GM18508 (cell line): ENCODE data around the gene ITPK1.

Experiments used
- ATAC-seq: cut with Tn5 transposase; IDR thresholded peaks from one replicate; pipeline ENCODE4 v1.9.1; 2021; ENCODE audit warnings: moderate number of reproducible peaks; ENCODE audit not compliant: insufficient read depth, unreplicated experiment

ITPK1 gene

DNA sequence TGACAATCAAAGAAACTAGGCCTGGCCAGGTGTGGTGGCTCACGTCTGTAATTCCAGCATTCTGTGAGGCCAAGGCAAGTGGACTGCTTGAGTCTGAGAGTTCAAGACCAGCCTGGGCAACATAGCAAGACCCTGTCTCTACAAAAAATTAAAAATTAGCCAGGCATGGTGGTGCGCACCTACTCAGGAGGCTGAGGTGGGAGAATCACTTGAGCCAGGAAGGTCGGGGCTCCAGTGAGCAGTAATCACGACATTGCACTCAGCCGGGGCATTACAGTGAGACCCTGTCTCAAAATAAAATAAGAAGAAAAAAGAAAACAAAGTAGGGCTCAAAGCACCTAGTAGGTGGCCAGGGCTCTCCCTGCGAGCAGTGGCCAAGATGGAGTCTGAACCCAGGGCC is 113.7 kb downstream of the ITPK1 start:
- ATAC-seq: no peak

DNA sequence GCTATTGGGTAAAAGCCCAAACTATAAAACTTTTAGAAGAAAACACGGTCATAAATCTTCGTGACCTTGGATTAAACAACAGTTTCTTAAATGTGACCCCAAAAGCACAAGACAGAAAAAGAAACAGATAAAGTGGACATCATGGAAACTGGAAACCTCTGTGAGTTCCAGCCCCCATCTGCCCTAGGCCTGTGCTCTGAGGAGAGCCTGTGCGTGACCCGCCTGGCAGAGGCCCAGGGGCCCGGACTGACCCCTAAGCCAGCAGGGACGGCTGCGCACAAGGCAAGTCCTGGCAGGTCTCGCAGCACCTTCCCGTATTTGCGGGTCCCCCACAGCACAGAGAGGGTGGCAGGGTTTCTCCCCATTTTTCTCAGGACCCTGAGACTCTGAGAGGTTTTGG is 116.8 kb downstream of the ITPK1 start:
- no peak for ATAC-seq

DNA sequence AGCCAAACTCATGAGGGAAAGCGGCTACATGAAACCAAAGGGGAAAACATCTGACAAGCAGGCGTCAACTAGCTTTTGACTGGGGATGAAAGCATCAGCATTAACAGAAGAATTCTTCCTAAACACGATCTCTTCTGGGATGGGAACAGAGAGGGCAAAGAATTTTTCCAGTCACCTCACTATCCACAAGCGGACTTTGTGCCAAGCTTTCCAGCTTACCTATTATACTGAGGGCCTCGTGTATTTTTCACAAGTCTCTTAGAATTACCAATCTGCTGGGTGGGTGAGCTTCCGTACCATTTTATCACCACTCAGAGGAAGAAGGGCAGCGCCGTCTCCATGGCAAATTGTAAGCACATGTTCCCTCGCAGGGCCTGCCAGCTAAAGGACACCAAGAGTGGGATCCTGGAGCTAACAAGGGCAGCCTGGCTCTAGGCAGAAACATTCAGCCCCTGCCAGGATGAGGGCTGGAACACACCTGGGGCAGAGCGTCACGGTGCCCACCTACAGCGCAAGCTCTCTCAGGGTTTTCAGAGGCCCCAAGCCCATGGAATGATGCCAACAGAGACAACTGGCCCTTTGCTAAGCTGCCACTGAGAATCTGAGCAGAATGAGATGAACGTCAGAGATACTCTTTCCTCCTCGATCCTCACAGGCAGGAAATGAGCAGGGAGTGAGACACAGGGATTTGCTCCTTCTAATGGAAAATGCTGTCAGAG is 118.2 kb downstream of the ITPK1 start:
- no peak for ATAC-seq

DNA sequence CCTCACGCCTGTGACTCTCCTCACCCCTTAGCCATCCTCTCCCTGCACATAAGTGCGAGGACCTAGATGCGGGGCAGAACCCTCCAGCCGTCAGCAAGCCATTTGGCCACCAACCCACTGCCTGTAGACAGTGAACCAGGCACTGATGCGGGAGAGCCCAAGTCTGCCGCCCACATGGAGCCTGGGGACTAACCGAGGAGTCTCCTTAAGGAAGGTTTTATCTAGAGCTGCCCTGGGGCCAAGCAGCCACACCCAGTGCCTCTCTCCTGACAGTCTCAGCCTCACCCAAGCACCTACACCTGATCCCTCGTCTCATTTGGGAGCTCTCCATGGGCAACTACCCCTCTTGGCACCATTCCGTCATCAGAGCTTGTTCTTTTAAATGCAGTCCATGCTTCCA is 120.1 kb downstream of the ITPK1 start:
- ATAC-seq: no peak

DNA sequence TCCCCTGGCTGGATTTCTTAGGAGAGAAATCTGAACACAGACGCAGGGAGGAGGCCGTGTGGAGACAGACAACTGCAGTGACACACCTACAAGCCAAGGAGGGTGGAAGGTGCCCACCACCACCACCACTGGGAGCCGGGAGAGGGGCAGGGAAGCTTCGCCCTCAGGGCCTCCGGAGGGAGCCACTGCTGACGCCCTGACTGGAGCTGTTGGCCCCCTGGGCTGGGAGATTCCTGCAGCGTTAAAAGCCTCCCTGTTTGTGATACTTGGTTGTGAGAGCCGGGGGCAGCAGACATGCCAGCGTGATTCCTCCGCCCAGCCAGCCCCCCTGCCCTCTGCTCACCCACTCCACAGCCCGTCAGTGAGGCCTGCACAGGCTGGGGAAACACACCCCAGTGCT is 120.8 kb downstream of the ITPK1 start:
- ATAC-seq: no peak

DNA sequence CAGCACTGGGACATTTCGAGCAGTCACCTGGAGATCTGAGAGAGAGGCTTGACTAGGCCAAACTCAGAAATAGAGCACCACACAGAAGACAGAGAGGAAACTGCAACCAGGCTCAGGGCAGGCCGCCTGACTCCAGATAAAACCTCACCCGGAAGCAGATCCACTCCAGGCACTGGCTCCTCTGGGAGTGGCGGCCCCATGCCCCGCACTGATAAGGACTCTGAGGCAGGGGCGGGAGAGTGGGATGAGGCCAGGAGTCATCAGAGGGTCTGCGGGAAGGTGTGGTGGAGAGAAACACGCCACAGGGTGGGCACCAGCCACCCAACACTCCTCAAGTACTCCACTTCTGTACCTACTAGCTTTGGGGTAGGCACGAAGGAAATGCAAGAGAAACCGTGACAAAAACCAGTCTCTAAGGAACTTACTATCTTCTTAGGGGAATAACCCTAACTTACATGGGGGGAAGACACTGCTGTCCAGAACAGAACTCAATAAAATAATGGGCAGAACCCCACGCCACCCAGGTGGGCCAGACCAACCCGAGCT is 121.5 kb downstream of the ITPK1 start:
- no peak for ATAC-seq

DNA sequence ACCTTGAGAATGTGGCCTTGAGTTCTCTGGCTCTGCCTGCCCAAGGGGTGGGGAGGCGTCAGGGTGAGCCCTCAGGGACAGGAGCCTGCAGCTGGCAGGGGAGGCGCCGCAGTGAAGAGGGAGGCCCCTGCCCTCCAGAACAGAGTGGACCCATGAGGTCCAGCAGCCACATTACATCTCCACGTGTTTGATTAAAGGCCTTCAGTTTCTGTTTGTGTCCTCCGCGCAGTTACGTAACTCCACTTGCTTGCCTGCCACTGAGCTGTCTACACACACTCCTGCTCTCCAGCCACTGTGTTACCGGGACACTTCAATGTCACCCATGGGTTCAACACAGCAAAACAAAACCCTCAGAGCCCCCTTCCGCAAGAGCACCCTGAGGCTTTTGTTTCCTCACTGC is 122.4 kb downstream of the ITPK1 start:
- ATAC-seq: no peak

DNA sequence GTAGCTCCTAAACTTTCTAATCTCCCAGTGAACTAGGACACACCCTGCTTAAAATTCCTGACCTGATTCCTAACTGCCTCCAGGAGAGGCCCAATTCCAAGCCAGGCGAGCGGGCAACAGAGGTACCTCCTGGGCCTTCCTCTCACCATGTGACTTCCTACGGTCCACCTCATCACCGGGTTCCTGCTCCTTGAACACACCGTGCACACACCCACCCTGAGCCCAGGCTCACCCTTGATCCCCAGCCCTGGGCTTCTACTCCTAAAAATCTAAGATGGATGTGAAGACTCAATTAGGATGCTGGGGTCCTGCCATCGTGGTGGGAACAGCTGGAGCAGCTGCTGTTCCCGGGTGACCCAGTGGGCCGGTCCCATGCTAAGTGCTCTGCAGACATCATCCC is 124.2 kb downstream of the ITPK1 start:
- no peak for ATAC-seq

DNA sequence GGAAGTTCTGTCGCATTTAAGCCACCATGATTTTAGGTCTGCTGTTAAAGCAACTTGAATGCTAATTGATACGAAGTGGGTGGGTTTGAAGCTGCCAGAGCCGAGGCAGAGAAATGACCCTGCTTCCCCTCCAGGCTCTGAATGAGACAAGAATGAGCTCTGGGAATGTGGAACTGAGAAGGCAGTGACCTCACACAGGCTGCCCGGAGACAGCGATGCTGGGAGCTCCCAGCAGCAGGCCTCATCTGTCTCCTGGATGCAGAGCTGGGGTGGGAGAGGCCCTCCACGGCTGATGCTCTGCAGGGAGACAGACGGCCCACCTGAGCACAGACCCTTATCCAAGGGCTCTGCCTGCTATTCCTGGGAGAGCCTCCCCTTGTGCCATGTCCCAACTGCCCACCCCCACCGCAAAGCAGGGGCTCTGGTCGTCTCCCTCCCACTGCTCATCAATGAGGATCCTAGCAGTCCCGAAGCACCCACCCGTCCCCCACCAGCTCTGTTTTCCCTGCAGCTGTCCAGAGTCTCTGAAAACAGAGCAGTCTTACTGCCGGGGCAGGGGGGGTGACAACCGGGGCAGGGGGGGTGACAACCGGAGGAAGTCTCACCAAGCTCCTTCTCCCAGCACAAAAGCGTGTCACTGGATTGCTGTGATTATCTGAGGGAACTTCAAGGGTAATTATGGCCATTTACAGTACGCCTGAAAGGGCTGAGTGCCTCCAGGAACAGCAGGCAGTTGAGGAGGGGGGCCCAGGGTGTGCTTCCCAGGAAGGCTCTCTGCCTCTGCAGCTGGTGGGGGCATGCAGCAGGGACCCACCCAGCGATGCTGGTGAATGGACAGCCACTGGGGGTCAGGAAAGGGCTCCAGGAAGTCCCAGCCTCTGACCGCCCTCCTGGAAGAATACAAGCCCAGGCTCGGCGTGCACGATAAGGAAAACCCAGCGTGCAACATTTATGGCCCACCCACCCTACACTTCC is 125.0 kb downstream of the ITPK1 start:
- no peak for ATAC-seq

DNA sequence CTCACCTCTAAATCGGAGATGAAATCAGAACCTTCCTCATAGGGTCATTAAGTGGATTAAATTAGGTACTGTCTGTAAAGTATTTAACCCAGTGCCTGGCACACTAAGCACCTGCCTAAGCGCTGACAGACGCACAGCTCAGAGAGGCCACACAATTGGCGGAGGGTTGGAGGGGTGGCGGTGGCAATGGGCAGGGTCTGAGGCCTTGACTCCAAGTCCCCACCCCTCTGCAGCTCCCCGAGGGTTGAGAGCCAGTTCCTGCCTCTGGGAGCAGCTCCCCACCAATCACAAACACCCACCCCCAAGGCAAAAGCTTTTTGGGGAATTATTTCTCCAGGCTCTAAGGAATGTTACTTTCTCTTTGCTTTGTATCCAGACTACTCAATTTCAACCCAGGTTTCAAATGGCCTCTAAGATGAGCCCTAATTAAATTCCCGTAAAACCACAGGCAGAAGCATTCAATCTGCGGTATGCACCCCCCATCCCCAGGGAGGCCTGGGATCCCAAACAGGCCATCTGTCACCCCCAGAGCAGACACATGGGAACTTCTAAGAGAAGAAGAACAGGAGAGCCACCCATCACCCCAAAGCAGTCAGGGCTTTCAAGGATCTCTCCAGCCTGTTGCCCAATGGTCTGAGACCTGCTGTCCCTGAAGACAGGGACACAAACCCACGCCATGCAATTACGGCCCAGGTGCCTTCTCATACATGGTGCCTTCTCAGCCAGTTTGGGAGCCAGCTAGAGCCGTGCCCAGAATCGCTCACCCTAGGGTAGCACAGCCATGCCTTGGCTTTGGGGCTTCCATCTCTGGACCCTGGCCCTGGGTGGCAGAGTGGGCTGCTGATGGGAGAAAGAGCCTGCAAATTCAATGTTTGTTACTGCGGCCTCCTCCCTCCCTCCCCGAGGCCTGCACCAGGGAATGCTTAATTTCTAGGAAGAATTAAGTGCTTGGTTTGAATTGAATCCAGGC is 126.7 kb downstream of the ITPK1 start:
- no peak for ATAC-seq

DNA sequence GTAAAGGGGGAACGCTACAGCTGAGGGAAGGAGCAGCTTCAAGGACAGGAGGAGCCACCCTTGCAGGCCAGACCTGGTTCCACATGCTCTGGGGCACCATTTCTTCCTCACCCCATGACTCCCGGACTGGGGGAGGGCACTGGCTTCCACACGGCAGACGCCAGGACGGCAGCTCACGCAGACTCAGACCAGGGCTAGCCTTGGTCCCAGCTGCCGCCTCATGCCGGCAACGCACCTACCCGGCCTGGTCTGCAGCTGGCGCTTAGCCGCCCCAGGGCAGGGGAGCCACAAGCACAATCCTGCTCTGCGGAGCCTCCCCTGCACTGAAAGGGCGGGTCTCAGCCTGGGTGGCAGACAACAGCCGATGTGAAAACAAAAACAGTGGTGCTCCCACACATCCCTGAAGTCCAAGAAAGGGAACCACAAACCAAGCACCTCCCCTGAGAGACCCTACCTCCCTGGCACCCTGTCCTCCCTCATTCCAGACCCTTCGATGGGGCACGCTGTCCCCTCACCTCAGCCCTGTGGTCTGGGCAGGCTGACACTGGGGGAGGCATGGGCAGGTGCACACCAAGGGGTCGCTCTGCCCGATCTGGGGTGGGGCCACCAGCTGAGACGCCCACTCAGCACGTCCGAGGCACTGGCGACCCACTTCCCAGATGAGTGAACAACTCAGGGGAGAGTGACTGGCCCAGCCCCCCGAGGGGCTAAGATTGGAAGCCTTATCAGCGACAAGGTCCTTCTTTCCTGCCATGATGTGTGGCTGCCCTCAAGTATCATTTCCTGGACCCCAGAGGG is 127.8 kb downstream of the ITPK1 start:
- ATAC-seq: no peak

DNA sequence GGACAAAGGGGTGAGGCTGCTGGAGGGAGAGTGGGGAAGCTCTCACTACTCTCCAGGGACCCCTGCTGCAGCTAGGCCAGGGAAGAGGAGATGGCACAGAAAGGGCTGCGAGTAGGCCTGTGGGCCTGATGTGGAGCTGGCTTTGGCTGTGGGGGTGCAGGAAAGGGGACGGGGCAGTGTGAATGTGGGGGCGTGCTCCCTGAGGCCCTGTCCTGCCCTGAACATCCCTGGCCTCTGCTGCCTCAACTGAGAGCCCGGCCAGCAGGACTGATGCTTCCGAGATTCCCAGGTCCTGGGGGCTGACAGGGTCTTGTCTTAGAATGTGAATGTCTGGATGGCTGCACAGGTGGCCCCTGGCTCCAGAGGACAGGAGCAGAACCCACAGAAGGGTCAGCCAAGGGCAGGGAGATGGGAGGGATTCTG is 128.6 kb downstream of the ITPK1 start:
- no peak for ATAC-seq

DNA sequence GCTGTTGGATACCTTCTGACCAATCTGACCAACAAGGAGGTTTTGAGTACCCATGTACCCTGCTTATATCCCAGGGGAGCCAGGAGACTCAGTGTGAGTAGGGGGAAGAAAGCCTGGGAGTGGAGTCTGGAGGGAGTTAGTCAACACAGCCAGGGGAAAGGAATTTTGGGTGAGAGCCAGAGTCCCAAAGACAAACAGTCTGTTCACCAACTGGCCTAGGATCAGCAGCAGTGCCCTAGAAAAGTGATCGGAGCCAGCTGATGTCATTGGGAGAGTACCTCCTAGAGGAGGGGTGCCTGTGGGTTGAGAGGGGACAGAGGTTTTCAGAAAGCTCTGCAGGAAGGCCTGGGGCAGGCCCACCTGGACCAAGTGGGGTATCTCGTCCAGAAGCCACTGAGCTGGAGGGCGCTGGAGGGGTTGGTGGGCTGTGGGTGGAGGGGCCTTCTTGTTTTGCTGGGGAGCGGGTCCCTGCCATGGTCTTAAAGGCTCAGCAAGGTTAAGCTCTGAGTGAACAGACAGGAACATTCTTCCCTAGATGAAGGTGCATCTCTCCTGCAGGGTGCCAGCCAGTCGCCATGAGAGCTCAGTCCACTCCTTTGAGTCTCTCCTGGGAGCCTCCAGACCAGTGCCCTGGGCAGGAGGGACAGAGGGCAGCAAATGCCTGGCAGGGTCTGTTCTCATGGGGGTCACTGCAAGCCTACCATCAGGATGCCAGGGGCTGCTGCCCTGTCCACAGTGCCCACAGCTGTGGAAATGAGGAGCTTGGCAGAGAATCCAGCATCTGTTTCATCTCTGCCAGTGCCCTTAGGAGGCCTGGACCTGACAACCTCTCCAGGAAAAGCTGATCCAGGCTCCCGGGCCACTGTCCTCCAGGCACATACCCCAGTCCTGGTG is 129.2 kb downstream of the ITPK1 start:
- ATAC-seq: no peak

DNA sequence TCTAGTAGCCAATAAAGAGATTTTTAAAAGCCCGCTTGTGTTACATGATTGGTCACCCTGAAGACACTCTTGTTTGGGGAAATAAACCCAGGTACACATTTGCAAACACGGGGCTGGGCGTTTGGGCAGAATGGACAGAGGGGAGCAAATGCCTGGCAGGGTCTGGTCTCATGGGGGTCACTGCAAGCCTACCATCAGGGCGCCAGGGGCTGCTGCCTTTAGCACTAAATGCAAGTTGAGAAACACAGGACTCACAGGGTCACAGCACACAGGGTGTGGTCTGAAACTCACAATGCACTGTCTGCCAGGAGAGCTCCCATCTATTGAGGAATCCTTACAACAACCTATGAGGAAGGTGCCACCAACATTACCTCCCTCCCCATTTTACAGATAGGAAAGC is 130.2 kb downstream of the ITPK1 start:
- no peak for ATAC-seq

DNA sequence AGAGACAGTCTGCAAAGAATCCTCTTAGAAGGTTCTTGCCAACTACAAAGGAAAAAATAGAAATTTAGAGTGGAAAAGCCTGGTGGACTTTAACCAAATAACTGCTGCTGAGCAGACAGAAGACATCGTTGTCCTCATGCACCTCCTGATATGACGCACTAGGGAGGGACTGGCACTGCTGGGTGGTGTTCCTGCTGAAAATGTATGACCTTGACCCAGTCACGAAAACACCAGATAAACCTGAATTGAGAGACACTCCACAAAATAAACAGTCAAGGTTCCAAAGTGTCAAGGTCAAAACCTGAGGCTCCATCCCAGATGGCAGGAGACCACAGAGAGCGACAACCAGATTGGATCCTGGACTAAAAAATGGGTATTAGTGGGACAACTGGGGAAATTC is 130.8 kb downstream of the ITPK1 start:
- ATAC-seq: no peak

DNA sequence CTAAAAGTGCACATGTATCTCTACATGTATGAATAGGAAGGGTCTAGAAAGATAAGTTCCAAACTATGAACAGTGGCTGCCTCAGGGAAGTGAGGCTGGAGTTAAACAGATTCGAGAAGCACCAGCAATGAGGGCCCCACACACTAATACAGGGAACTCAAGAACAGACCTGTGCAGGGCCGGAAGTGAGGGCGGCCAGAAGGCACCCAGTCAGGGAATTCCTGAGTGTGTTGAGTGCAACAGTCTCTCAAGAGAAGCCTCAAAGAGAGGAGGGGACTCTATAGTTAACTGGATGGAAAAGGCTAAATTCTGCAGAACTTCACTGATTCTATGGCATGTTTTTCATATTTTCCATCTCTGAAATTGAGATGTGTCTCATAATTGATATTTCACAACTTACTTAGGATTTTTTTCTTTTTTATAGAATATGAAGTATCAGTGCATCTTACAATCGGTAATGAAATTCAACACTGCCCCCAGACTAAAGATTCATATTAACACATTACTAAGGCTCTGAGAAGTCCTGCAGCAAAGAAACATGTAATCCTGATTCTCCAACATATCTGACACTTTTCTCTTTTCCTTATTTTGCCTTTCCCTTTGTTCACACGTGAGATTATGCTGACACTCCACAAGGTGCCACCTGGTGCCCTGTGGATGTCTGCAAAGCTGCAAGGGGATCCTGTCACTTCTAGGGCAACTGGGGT is 131.5 kb downstream of the ITPK1 start:
- ATAC-seq: no peak

DNA sequence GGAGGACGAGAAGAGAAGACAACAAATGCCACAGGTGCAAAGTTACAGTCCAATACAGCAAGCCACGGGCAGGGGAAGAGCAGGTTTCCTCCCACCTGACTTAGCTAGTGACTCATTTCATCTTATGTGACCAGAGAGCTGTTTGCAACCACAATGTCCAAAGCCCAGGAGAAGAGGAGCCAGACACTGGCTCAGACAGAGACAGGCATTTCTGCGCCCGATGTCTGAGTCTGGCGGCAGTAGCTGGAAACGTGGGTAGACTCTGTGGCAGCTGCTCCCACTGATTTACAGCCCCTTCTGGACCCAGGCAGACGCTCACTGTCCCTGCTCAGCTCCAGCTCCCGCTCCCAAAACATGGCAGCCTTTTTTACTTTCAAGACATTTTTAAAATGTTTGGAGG is 132.8 kb downstream of the ITPK1 start:
- ATAC-seq: no peak

DNA sequence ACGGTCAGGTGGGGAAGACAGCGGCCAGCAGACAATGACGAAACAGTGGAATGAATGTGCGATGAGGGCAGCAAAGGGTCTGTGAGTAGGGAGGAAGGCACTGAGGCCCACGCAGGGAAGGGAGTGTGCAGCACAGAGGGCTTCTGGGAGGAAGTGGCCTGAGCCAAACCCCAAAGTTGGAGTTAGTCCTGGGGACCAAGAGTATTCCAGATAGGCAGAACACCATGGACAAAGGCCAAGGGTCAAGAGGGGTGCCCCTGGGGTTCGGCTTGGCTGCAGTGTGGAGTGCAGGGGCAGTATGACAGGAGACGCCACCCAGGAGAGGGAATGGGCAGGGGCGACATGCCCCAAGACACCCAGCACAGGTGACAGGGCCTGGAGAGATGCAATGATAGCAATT is 134.0 kb downstream of the ITPK1 start:
- no peak for ATAC-seq
